Amygdala (tissue), 56 donors: ENCODE results near the gene HBA1.
"Not testable (repeated sequence)": the region's sequence is repeated elsewhere in the genome, so short reads cannot be mapped to it uniquely, and the experiment has no call there.

Source experiments
- DNase-seq, 56 donors: peaks; one replicate each; lab custom pipeline; 2025; lab: John Stamatoyannopoulos, UW

HBA1 gene

GRCh38 chr16:173928-174769 is 2.3 kb upstream of the HBA1 start:
- DNase-seq: not testable (repeated sequence)

- DNase-seq: no peak
Observed at GRCh38 chr16:175011-175949, 1.2 kb upstream of the HBA1 start.

- not testable (repeated sequence) for DNase-seq
Observed at GRCh38 chr16:176006-176405, 474 bp upstream of the HBA1 start.

GRCh38 chr16:177394-177822 is 928 bp downstream of the HBA1 start:
- DNase-seq: no peak

DNA sequence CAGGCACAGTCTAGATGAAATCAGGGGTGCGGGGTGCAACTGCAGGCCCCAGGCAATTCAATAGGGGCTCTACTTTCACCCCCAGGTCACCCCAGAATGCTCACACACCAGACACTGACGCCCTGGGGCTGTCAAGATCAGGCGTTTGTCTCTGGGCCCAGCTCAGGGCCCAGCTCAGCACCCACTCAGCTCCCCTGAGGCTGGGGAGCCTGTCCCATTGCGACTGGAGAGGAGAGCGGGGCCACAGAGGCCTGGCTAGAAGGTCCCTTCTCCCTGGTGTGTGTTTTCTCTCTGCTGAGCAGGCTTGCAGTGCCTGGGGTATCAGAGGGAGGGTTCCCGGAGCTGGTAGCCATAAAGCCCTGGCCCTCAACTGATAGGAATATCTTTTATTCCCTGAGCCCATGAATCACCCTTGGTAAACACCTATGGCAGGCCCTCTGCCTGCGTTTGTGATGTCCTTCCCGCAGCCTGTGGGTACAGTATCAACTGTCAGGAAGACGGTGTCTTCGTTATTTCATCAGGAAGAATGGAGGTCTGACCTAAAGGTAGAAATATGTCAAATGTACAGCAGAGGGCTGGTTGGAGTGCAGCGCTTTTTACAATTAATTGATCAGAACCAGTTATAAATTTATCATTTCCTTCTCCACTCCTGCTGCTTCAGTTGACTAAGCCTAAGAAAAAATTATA is 1.6 kb downstream of the HBA1 start:
- no peak for DNase-seq

- no peak for DNase-seq
Observed at GRCh38 chr16:178668-179015, 2.2 kb downstream of the HBA1 start.

- DNase-seq: no peak
Observed at GRCh38 chr16:179211-180092, 3.0 kb downstream of the HBA1 start.

GRCh38 chr16:180101-180675 is 3.7 kb downstream of the HBA1 start, which contains the start of gene HBQ1:
TSS of gene HBQ1 (plus strand) at chr16:180459. CDS start at chr16:180487, 28 bp downstream.
- peak in 4 of 56 donors; percentile 1 to 41 (median 20) for DNase-seq

- DNase-seq: peak in 24 of 56 donors; percentile 7 to 71 (median 24)
Observed at GRCh38 chr16:180681-181564, 4.4 kb downstream of the HBA1 start.

DNA sequence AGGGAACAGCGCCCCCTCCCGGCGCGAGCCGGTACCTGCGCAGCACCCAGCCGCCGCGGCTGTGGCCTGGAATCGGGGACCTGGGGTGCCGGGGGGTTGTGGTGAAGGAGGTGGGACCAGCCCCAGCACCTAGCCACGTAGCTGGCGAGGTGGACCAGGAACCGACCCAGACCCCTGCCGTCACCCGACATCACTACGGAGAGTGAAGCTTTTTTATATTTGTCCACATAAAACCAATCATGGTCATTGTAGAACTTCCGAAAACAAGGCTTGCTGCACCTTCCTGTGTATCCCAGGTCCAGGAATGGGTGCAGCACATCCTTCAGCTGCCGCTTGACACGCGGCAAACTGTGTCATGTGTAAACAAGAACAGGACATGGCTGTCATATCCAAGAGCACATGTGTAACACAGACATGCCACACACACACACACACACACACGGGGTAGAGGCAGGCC is 5.1 kb downstream of the HBA1 start:
- DNase-seq: peak in 20 of 56 donors; percentile 8 to 78 (median 36)

- DNase-seq: no peak
Observed at GRCh38 chr16:183005-183404, 6.5 kb downstream of the HBA1 start.

DNA sequence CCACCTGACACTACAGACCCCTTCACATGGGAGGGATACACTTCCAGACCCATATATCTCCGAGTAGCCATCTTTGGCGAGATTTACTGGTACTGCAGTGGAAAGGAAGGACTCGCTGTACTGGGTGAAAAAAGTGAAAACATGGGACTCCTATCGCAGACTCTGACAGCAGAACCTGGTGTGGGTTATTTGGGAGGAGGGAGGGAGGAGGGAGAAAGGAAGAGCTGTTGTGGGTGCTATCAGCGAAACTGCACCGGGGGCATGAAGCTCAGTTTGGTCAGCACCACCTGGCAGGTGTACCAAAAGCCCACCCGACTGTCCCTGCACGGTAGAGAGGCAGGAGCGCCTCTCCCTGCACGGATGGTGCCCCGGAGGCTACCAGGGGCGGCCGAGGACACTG is 8.7 kb downstream of the HBA1 start:
- DNase-seq: no peak

DNA sequence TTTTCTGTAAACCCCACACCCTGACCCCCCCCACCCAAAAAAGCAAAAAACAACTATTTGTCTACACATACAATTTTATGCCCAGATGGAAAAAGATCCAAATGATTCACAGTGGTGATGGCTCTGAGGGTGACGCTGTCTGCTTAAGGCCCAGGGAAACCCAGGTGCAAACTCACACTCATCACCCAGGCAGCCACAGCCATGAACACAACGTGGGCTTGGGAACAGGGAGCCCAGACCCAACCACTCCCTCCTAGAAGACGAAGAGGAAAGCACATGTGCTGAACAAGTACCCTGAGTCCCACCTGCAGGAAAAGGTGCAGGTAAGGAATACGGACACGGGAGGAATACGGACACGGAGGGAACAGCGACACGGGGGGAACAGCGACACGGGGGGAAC is 9.2 kb downstream of the HBA1 start:
- DNase-seq: no peak

DNA sequence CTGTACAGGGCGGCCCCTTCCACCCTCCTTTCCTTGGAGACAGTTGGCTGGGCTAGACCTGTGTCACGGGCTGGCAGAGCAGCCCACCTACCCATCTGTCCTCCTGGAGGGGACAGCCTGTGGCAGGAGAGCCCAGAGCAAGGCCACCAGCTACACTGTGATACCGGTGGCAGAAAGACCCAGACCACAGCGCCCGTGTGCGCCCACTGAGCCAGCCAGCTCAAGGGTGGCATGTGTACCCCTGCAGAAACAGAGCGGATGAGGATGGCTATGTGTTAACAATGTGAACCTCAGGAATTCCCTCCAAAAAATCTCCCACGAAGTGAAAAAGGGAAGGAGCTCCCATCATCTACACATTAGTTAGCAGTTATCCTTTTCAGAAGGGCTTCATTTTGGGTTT is 10.8 kb downstream of the HBA1 start:
- no peak for DNase-seq

GRCh38 chr16:188674-189073 is 12.2 kb downstream of the HBA1 start:
- DNase-seq: no peak

DNA sequence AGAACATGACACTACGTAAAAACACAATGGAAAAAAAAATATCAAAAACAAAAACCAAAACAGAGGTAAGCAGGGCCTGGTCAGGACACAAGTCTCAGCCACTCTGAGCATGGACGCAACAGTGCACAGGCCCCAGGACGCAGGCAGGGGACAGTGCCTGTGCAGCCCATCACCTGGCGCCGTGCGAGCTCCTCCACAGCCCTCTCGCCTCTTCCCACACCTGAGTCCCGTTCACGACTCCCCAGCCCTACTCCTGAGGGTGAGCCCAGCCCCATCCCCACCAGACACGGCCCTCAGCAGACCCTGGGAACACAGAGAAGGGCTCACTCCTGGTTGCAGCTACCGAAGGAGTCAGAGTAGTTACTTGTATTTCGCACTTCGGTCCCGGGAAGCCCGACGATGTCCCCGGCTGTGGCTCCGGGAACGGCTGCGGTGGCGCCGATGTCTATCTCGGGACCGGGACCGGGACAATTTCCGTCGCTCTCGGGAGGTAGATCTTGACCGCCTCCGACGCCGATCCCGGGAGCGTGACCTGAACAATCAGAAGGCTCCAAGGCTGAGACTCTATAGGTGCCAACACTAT is 13.2 kb downstream of the HBA1 start:
- DNase-seq: no peak

DNA sequence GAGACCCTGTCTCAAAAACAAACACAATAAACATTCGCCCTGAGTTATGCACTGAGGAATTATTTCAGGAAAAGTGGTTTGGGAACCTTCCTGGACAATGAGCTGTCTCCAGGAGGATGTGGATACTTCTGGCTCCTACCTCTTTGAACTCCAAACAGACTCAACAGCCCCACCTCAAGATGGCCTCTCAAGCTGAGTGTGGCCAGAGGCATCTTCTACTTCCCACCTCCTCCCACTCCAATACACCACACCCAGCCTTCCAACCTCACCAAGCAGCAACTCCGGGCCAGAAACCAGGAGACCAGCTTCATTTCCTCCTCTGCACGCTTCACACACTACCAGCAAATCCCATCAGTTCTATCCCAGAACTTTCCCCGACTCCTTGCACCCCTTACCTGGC is 15.4 kb downstream of the HBA1 start:
- no peak for DNase-seq

GRCh38 chr16:192686-193085 is 16.2 kb downstream of the HBA1 start:
- DNase-seq: no peak
